ENCODE data around the gene DCAF12. TPM values are rescaled to one million over a fixed set of nuclear protein-coding genes. Genes with fewer than 3 reads are reported as not detected.
"Not testable (repeated sequence)": the region's sequence is repeated elsewhere in the genome, so short reads cannot be mapped to it uniquely, and the experiment has no call there.

Gene DCAF12
- total RNA-seq, 1 experiment from 2014 or later, result 38.3 TPM

- intact Hi-C loops (cut with micrococcal nuclease; ENCODE audit: unreplicated experiment); ATAC-seq; DNase-seq (ENCODE audit: low read depth, low spot score); CTCF ChIA-PET; in situ Hi-C loops (cut with HindIII; ENCODE audit: low pct_unique_long_range_greater_than_20kb, low sequenced_read_pairs); H3K9me3 ChIP-seq (ENCODE audit: control insufficient read depth, insufficient read depth, low read depth, low read length); H3K4me1 ChIP-seq (ENCODE audit: control insufficient read depth, insufficient read depth, low read length); H3K27ac ChIP-seq (ENCODE audit: low read length); H3K4me3 ChIP-seq (ENCODE audit: low read depth in 2 of 2, low read length in 2 of 2); POLR2A ChIA-PET; H3K27me3 ChIP-seq (ENCODE audit: control insufficient read depth, insufficient read depth, low read length); BruUV-seq (replicated peaks); H3K36me3 ChIP-seq (ENCODE audit: control insufficient read depth, insufficient read depth, low read length): not testable (repeated sequence)
These were observed 12.1 kb upstream of the DCAF12 start for GRCh38 chr9:34138644-34139043.

- Histone ChIP-seq H3K4me1 (ENCODE audit: control insufficient read depth, insufficient read depth, low read length) (no peaks in the 10 kb centered on the region), H3K27me3 (ENCODE audit: control insufficient read depth, insufficient read depth, low read length) (no peaks in the 10 kb centered on the region), H3K36me3 (ENCODE audit: control insufficient read depth, insufficient read depth, low read length) (no peaks in the 10 kb centered on the region), H3K4me3 (ENCODE audit: low read depth in 2 of 2, low read length in 2 of 2) (no peak overlapping the region), H3K9me3 (ENCODE audit: control insufficient read depth, insufficient read depth, low read depth, low read length) (no peaks in the 10 kb centered on the region), H3K27ac (ENCODE audit: low read length) (no peak overlapping the region)
- ATAC-seq (no peak), DNase-seq (ENCODE audit: low read depth, low spot score) (no peak)
- in situ Hi-C loops (cut with HindIII; ENCODE audit: low pct_unique_long_range_greater_than_20kb, low sequenced_read_pairs) (no loop called here), intact Hi-C loops (cut with micrococcal nuclease; ENCODE audit: unreplicated experiment) (no loop called here)
- TF ChIP-seq SIN3A (IDR thresholded peaks at IDR 0.05; ENCODE audit: borderline replicate concordance, insufficient read depth, low read depth, low read length), result no peak
- TF ChIP-seq TCF7L2 (IDR thresholded peaks at IDR 0.05; ENCODE audit: low read depth, low read length), result no peak
- TF ChIP-seq REST (IDR thresholded peaks at IDR 0.05; ENCODE audit: insufficient read depth in 1 of 2, low read depth in 2 of 2, low read length in 1 of 2), result no peak
- TF ChIP-seq CTCF (IDR thresholded peaks at IDR 0.05), result no peak
- no peak for TF ChIP-seq POLR2AphosphoS5 (IDR thresholded peaks at IDR 0.05; ENCODE audit: low read depth, low read length)
- ChIA-PET POLR2A (no interaction called here), CTCF (interaction anchor here (0.6 kb wide), 1 partner anchor 21 kb away, joined by 6 read pairs; no protein-coding TSS in a partner anchor)
- BruUV-seq (replicated peaks), result no TSS peak
These were observed 8.0 kb upstream of the DCAF12 start for GRCh38 chr9:34134521-34134920.

GRCh38 chr9:34133436-34133949, 7.0 kb upstream of the DCAF12 start:
- ATAC-seq (peak; percentile 61; the same call in 1 of the 2 replicates), DNase-seq (ENCODE audit: low read depth, low spot score) (no peak)
- H3K4me3 ChIP-seq (ENCODE audit: low read depth in 2 of 2, low read length in 2 of 2), result no peak overlapping the region
- intact Hi-C loops (cut with micrococcal nuclease; ENCODE audit: unreplicated experiment), result no loop called here
- CTCF ChIA-PET, result no interaction called here
- POLR2A ChIA-PET, result no interaction called here
- H3K27ac ChIP-seq (ENCODE audit: low read length), result no peak overlapping the region
- H3K36me3 ChIP-seq (ENCODE audit: control insufficient read depth, insufficient read depth, low read length), result no peaks in the 10 kb centered on the region
- H3K27me3 ChIP-seq (ENCODE audit: control insufficient read depth, insufficient read depth, low read length), result no peaks in the 10 kb centered on the region
- TF ChIP-seq CTCF (IDR thresholded peaks at IDR 0.05), result no peak
- TF ChIP-seq POLR2AphosphoS5 (IDR thresholded peaks at IDR 0.05; ENCODE audit: low read depth, low read length), result no peak
- no peak for TF ChIP-seq REST (IDR thresholded peaks at IDR 0.05; ENCODE audit: insufficient read depth in 1 of 2, low read depth in 2 of 2, low read length in 1 of 2)
- H3K9me3 ChIP-seq (ENCODE audit: control insufficient read depth, insufficient read depth, low read depth, low read length), result no peaks in the 10 kb centered on the region
- H3K4me1 ChIP-seq (ENCODE audit: control insufficient read depth, insufficient read depth, low read length), result no peaks in the 10 kb centered on the region
- BruUV-seq (replicated peaks), result no TSS peak
- in situ Hi-C loops (cut with HindIII; ENCODE audit: low pct_unique_long_range_greater_than_20kb, low sequenced_read_pairs), result no loop called here

Data from Panc1 (cell line).